H1 (cell line): ENCODE results near the gene USF1. TPM values are rescaled to one million over a fixed set of nuclear protein-coding genes. Genes with fewer than 3 reads are reported as not detected.

Experiments
- CTCF ChIA-PET: fragments of 300-600 bp; sonication (Branson Sonifier 250); formaldehyde crosslinking; loops from one replicate; lab custom pipeline; 2021; ENCODE audit not compliant: partially characterized antibody; lab: Charles Lee
- POLR2A ChIA-PET: fragments of 300-600 bp; sonication (Branson Sonifier 250); formaldehyde crosslinking; loops from one replicate; lab custom pipeline; 2021; ENCODE audit warnings: inconsistent platforms; ENCODE audit not compliant: partially characterized antibody; lab: Charles Lee
- DNase-seq, 2 experiments: peaks; one replicate each; pipeline versions ENCODE4 v3.0.0 to v3.0.0-alpha.2; 2010 to 2022; ENCODE audit warnings: low spot score in 2 of 2, low read depth in 1 of 2, mixed read lengths in 1 of 2
- FAIRE-seq: peaks from 2 replicates; lab custom pipeline; 2011; peaks lifted over from hg19 to GRCh38; lab: Jason Lieb, UNC
- H2AFZ ChIP-seq: 2 replicates; pipeline ENCODE4 v1.8.1; 2012; ENCODE audit warnings: low read length, inconsistent platforms
- H2AK5ac ChIP-seq: 2 replicates; pipeline ENCODE4 v1.6.1; 2013; ENCODE audit warnings: low read depth, low read length
- H2BK120ac ChIP-seq: replicated peaks from 2 replicates; pipeline ENCODE3; 2013; ENCODE audit warnings: low read depth, low read length, inconsistent platforms
- H2BK12ac ChIP-seq: 2 replicates; pipeline ENCODE4 v1.6.1; 2013; ENCODE audit warnings: low read depth, low read length
- H2BK15ac ChIP-seq: 2 replicates; pipeline ENCODE4 v1.6.1; 2013; ENCODE audit warnings: low read length
- H2BK20ac ChIP-seq: 2 replicates; pipeline ENCODE4 v1.6.1; 2013; ENCODE audit warnings: low read length
- H2BK5ac ChIP-seq: 2 replicates; pipeline ENCODE4 v1.6.1; 2013; ENCODE audit warnings: low read depth, low read length
- H3K14ac ChIP-seq: 2 replicates; pipeline ENCODE4 v1.6.1; 2013; ENCODE audit warnings: inconsistent platforms; ENCODE audit not compliant: insufficient read length
- H3K18ac ChIP-seq: 2 replicates; pipeline ENCODE4 v1.6.1; 2013; ENCODE audit warnings: low read length; ENCODE audit errors: extremely low read depth
- H3K23ac ChIP-seq: 2 replicates; pipeline ENCODE4 v1.6.1; 2013; ENCODE audit warnings: inconsistent platforms; ENCODE audit not compliant: insufficient read length
- H3K23me2 ChIP-seq: 2 replicates; pipeline ENCODE4 v1.6.1; 2013; ENCODE audit warnings: low read depth, low read length
- H3K27ac ChIP-seq: 2 replicates; pipeline ENCODE4 v1.6.1; 2011; ENCODE audit warnings: low read depth, low read length, inconsistent platforms
- H3K27me3 ChIP-seq, 4 experiments: replicated peaks in 1 of 4; 1 replicate in 1 of 4; 2 replicates in 3 of 4; pipeline versions ENCODE4 v1.6.1 to v1.8.1; 2011 to 2013; ENCODE audit warnings: low read length in 3 of 4, mild to moderate bottlenecking in 3 of 4, inconsistent platforms in 2 of 4, mixed read lengths in 2 of 4, moderate library complexity in 1 of 4; ENCODE audit not compliant: control insufficient read depth in 3 of 4, insufficient read depth in 3 of 4; ENCODE audit errors: extremely low read depth in 1 of 4
- H3K36me3 ChIP-seq, 4 experiments: 2 replicates each; pipeline versions ENCODE4 v1.6.1 to v1.8.1; 2011 to 2013; ENCODE audit warnings: mild to moderate bottlenecking in 4 of 4, low read length in 3 of 4, moderate library complexity in 2 of 4, control low read depth in 1 of 4, inconsistent platforms in 1 of 4; ENCODE audit not compliant: insufficient read depth in 4 of 4, control insufficient read depth in 2 of 4
- H3K4ac ChIP-seq: replicated peaks from 2 replicates; pipeline ENCODE3; 2013; ENCODE audit warnings: low read length, low read depth, mixed read lengths, inconsistent platforms; ENCODE audit not compliant: insufficient read length
- H3K4me1 ChIP-seq, 4 experiments: replicated peaks in 1 of 4; 1 replicate in 1 of 4; 2 replicates in 3 of 4; pipeline versions ENCODE4 v1.6.1 to v1.8.1; 2011 to 2013; ENCODE audit warnings: low read length in 3 of 4, inconsistent platforms in 2 of 4, mixed read lengths in 1 of 4; ENCODE audit not compliant: insufficient read depth in 4 of 4, control insufficient read depth in 3 of 4
- H3K4me2 ChIP-seq, 2 experiments: 2 replicates each; pipeline versions ENCODE4 v1.6.1 to v1.8.1; 2011 to 2013; ENCODE audit warnings: low read depth in 2 of 2, low read length in 2 of 2, control low read depth in 1 of 2, inconsistent platforms in 1 of 2, mild to moderate bottlenecking in 1 of 2; ENCODE audit not compliant: insufficient read depth in 1 of 2
- H3K4me3 ChIP-seq, 4 experiments: fragments of 200-600, 300-600 bp in 1 of 4; sonication (generic), shearing (Covaris generic), sonication (Bioruptor Twin) in 1 of 4; 2 replicates each; pipeline versions ENCODE4 v1.5.1 to v1.8.1; 2011 to 2016; ENCODE audit warnings: low read length in 4 of 4, low read depth in 3 of 4, control low read depth in 2 of 4, inconsistent platforms in 2 of 4, mild to moderate bottlenecking in 2 of 4, mixed read lengths in 1 of 4, moderate library complexity in 1 of 4; ENCODE audit not compliant: insufficient read depth in 2 of 4; ENCODE audit errors: extremely low read depth in 1 of 4
- H3K56ac ChIP-seq: replicated peaks from 2 replicates; pipeline ENCODE3; 2013; ENCODE audit warnings: low read depth, mild to moderate bottlenecking, mixed read lengths, low read length, inconsistent platforms; ENCODE audit not compliant: insufficient read length
- H3K79me1 ChIP-seq: 2 replicates; pipeline ENCODE4 v1.6.1; 2013; ENCODE audit warnings: low read depth, low read length, control low read depth
- H3K79me2 ChIP-seq, 2 experiments: 2 replicates each; pipeline versions ENCODE4 v1.6.1 to v1.8.1; 2012 to 2013; ENCODE audit warnings: low read length in 2 of 2, mild to moderate bottlenecking in 2 of 2, inconsistent platforms in 1 of 2; ENCODE audit not compliant: insufficient read depth in 2 of 2, control insufficient read depth in 1 of 2
- H3K9ac ChIP-seq, 4 experiments: replicated peaks in 1 of 4; 1 replicate in 1 of 4; 2 replicates in 3 of 4; pipeline versions ENCODE4 v1.6.1 to v1.8.1; 2011 to 2013; ENCODE audit warnings: low read depth in 3 of 4, low read length in 3 of 4, control low read depth in 2 of 4, mild to moderate bottlenecking in 2 of 4, moderate library complexity in 2 of 4, inconsistent platforms in 1 of 4; ENCODE audit errors: extremely low read depth in 1 of 4
- H3K9me3 ChIP-seq, 2 experiments: 2 replicates each; pipeline versions ENCODE4 v1.6.1 to v1.8.1; 2012 to 2013; ENCODE audit warnings: mild to moderate bottlenecking in 2 of 2, moderate library complexity in 2 of 2, control low read depth in 1 of 2, inconsistent platforms in 1 of 2, low read depth in 1 of 2, low read length in 1 of 2, mixed read lengths in 1 of 2; ENCODE audit not compliant: insufficient read depth in 2 of 2
- H4K20me1 ChIP-seq, 2 experiments: replicated peaks in 1 of 2; 2 replicates each; pipeline versions ENCODE3 to v1.8.1; 2011 to 2013; ENCODE audit warnings: inconsistent platforms in 2 of 2, low read length in 2 of 2, mild to moderate bottlenecking in 1 of 2; ENCODE audit not compliant: insufficient read depth in 2 of 2, control insufficient read depth in 1 of 2
- H4K5ac ChIP-seq: 2 replicates; pipeline ENCODE4 v1.6.1; 2013; ENCODE audit warnings: low read length, low read depth, mixed read lengths, inconsistent platforms; ENCODE audit not compliant: insufficient read length
- H4K8ac ChIP-seq: 2 replicates; pipeline ENCODE4 v1.8.0; 2013; ENCODE audit warnings: mild to moderate bottlenecking, moderate library complexity, low read length, inconsistent platforms; ENCODE audit not compliant: insufficient read depth; ENCODE audit errors: extremely low read depth
- H4K91ac ChIP-seq: replicated peaks from 2 replicates; pipeline ENCODE3; 2013; ENCODE audit warnings: low read length, mixed read lengths, inconsistent platforms; ENCODE audit not compliant: insufficient read length
- BACH1 ChIP-seq: IDR thresholded peaks from 2 replicates; pipeline ENCODE4 v1.6.1; 2012; ENCODE audit warnings: low read length, improper control_type of control experiment
- CBX5 ChIP-seq: fragments of 300-800, 300-1000 bp; sonication (generic); IDR thresholded peaks from 2 replicates; pipeline ENCODE4 v1.7.1; 2016; ENCODE audit warnings: antibody characterized with exemption, low read length, low read depth
- CEBPB ChIP-seq: IDR thresholded peaks from 2 replicates; pipeline ENCODE4 v1.6.1; 2012; ENCODE audit warnings: low read depth, low read length
- CHD1 ChIP-seq: IDR thresholded peaks from 2 replicates; pipeline ENCODE4 v1.6.1; 2012; ENCODE audit warnings: low read depth, low read length, improper control_type of control experiment
- EZH2 ChIP-seq: fragments of 200-600 bp; sonication (generic); IDR thresholded peaks from 2 replicates; pipeline ENCODE4 v1.7.1; 2012; ENCODE audit warnings: low read depth, mild to moderate bottlenecking, moderate library complexity, low read length, inconsistent platforms; ENCODE audit not compliant: severe bottlenecking
- PHF8 ChIP-seq: fragments of 200-600 bp; sonication (generic); conservative IDR thresholded peaks from 2 replicates; pipeline ENCODE4 v1.7.1; 2012; ENCODE audit warnings: low read depth, mild to moderate bottlenecking, inconsistent platforms, low read length, moderate library complexity
- RAD21 ChIP-seq, 2 experiments: IDR thresholded peaks in 1 of 2; conservative IDR thresholded peaks in 1 of 2; 2 replicates each; pipeline ENCODE4 v1.6.1; 2011; ENCODE audit warnings: low read depth in 2 of 2, low read length in 2 of 2, improper control_type of control experiment in 1 of 2, inconsistent platforms in 1 of 2, mild to moderate bottlenecking in 1 of 2, moderate library complexity in 1 of 2
- RNF2 ChIP-seq: fragments of 200-900, 300-1000 bp; sonication (generic); IDR thresholded peaks from 2 replicates; pipeline ENCODE4 v1.7.1; 2016; ENCODE audit warnings: borderline replicate concordance, low read depth, mild to moderate bottlenecking, antibody characterized with exemption, low read length; ENCODE audit not compliant: poor library complexity, severe bottlenecking; ENCODE audit errors: missing control alignments
- SIRT6 ChIP-seq: IDR thresholded peaks from one replicate; pipeline ENCODE4 v1.7.1; 2012; ENCODE audit warnings: low read length, inconsistent platforms
- SP1 ChIP-seq: IDR thresholded peaks from 2 replicates; pipeline ENCODE4 v1.6.1; 2011; ENCODE audit warnings: low read depth, low read length
- SP4 ChIP-seq: IDR thresholded peaks from 2 replicates; pipeline ENCODE4 v1.6.1; 2012; ENCODE audit warnings: low read length, inconsistent platforms
- SRF ChIP-seq: IDR thresholded peaks from 2 replicates; pipeline ENCODE4 v1.6.1; 2011; ENCODE audit warnings: mild to moderate bottlenecking, low read depth, low read length, moderate library complexity
- TAF7 ChIP-seq: optimal IDR thresholded peaks from 2 replicates; pipeline ENCODE3; 2011; ENCODE audit warnings: low read depth, mild to moderate bottlenecking, inconsistent platforms, low read length, moderate library complexity, borderline replicate concordance
- TCF12 ChIP-seq: IDR thresholded peaks from 2 replicates; pipeline ENCODE4 v1.6.1; 2011; ENCODE audit warnings: low read depth, mild to moderate bottlenecking, low read length
- YY1 ChIP-seq: IDR thresholded peaks from 2 replicates; pipeline ENCODE4 v1.6.1; 2011; ENCODE audit warnings: low read depth, mild to moderate bottlenecking, low read length
- WGBS, 2 experiments: shearing (Covaris generic) in 1 of 2; methylation state at CpG; one replicate each; pipeline versions ENCODE4 v1.1.6 to v1.1.7; 2013 to 2015; ENCODE audit warnings: low lambda C conversion rate in 2 of 2, mixed read lengths in 2 of 2, inconsistent platforms in 1 of 2, low coverage in 1 of 2, missing lambda C conversion rate in 1 of 2; ENCODE audit not compliant: insufficient replicate concordance in 2 of 2, insufficient coverage in 1 of 2, insufficient read length in 1 of 2; ENCODE audit errors: extremely low coverage in 1 of 2, missing lambda C conversion rate in 1 of 2; 5-methylcytosine and 5-hydroxymethylcytosine counted together
- polyA plus RNA-seq, 7 experiments: library from polyadenylated mRNA; depleted of rRNA in 3 of 7; stranded (reverse) in 5 of 7; unstranded in 2 of 7; fragments of >200 nt in 5 of 7; fragments of 200-250 nt in 2 of 7; gene quantifications; 1 replicate in 5 of 7; 2 replicates in 1 of 7; 4 replicates in 1 of 7; pipeline versions ENCODE4 v1.2.1 to v1.2.3, GENCODE V29; 2011 to 2013; ENCODE audit warnings: missing spikeins in 2 of 7, mixed read lengths in 2 of 7
- total RNA-seq: library from RNA; stranded (reverse); fragmentation: NEBNext Ultra II Directional; extraction: Animal tissue kit (Norgen Biotek cat#: 25700); gene quantifications from 2 replicates; pipeline ENCODE4 v1.2.1, GENCODE V29; 2021

USF1 gene
- total and polyA plus RNA-seq, 2 of the 8 experiments (the other 6 are each of a cell fraction or from before 2014, with no cell fraction given): 45.7 to 68.9 TPM

DNA sequence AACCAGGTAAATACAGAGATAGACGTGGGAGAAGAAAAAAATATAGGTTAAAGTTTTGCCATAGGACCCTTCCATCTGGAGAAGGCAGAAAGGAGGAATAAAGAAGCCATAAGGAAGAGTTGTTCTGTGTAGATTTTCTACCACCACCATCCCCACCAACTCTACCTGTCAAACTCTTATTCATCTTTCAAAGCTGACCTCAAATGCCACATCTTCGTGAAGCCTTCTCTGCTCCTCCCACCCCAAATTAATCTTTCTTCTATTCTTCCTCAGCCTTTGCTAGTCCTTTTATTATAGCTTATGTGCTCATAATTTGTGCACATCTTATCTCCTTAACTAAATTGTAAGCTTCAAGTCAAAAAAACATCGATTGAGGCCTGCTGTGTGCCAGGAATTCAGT, 44.8 kb upstream of the USF1 start:
- H4K91ac ChIP-seq: no peak overlapping the region
- no peak overlapping the region for H4K8ac ChIP-seq
- no peak overlapping the region for H3K4me2 ChIP-seq
- no peak overlapping the region for H3K4ac ChIP-seq
- CTCF ChIA-PET: interaction anchor here (1.0 kb wide), 1 partner anchor 19 kb away, joined by 5 read pairs; no protein-coding TSS in a partner anchor
- no peak overlapping the region for H2AK5ac ChIP-seq
- H2BK5ac ChIP-seq: no peak overlapping the region
- no peaks in the 10 kb centered on the region for H3K79me1 ChIP-seq
- POLR2A ChIA-PET: interaction anchor here (1.6 kb wide), 1 partner anchor 42 kb away, joined by 5 read pairs; the partner anchor contains the start of gene DEDD
- no peak for DNase-seq
- peaks cover 0 to 6% (median 0%) of the 10 kb centered on the region in 4 experiments; a peak in 2 of 7 replicates for H3K4me1 ChIP-seq
- 86% methylated on average over 3 of the region's 3 CpGs; no CpG with 5 or more reads in 1 of the 2 experiments for WGBS, 2 experiments
- no peak overlapping the region for H2BK120ac ChIP-seq
- no peaks in the 10 kb centered on the region for H3K9me3 ChIP-seq
- H4K5ac ChIP-seq: no peak overlapping the region
- no peaks in the 10 kb centered on the region for H4K20me1 ChIP-seq
- H2AFZ ChIP-seq: no peak overlapping the region
- FAIRE-seq: no peak
- no peak overlapping the region for H2BK15ac ChIP-seq
- H3K23ac ChIP-seq: no peak overlapping the region
- no peak overlapping the region for H3K9ac ChIP-seq
- H3K36me3 ChIP-seq: no peaks in the 10 kb centered on the region
- no peak overlapping the region for H3K56ac ChIP-seq
- no peaks in the 10 kb centered on the region for H3K79me2 ChIP-seq
- no peak overlapping the region for H2BK20ac ChIP-seq
- no peak overlapping the region for H2BK12ac ChIP-seq
- H3K23me2 ChIP-seq: peaks cover 2% of the 10 kb centered on the region; the same call in 1 of the 2 replicates
- no peak overlapping the region for H3K18ac ChIP-seq
- no peak overlapping the region for H3K27ac ChIP-seq
- no peak overlapping the region for H3K4me3 ChIP-seq
- H3K14ac ChIP-seq: no peak overlapping the region
- no peaks in the 10 kb centered on the region for H3K27me3 ChIP-seq
- TF ChIP-seq EZH2 (no peak), SP4 (no peak), CHD1 (no peak), YY1 (no peak), TCF12 (no peak), RAD21 (IDR thresholded peaks at IDR 0.05 in 1 of 2, conservative IDR thresholded peaks at IDR 0.05 in 1 of 2; ENCODE audit: low read depth in 2 of 2, low read length in 2 of 2) (no peak), CBX5 (no peak), SRF (no peak), CEBPB (no peak), TAF7 (no peak), RNF2 (no peak), SP1 (no peak), PHF8 (no peak), SIRT6 (no peak), BACH1 (no peak)
